DMS153 (cell line): ENCODE results near the gene POU4F3.
A peak's percentile ranks its signal among the peaks of the same experiment; 100 is the strongest.
"Not testable (repeated sequence)": the region's sequence is repeated elsewhere in the genome, so short reads cannot be mapped to it uniquely, and the experiment has no call there.

ENCODE experiments used
- DNase-seq: peaks from one replicate; lab custom pipeline; 2025; lab: John Stamatoyannopoulos, UW

The POU4F3 gene, protein sequence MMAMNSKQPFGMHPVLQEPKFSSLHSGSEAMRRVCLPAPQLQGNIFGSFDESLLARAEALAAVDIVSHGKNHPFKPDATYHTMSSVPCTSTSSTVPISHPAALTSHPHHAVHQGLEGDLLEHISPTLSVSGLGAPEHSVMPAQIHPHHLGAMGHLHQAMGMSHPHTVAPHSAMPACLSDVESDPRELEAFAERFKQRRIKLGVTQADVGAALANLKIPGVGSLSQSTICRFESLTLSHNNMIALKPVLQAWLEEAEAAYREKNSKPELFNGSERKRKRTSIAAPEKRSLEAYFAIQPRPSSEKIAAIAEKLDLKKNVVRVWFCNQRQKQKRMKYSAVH

DNA sequence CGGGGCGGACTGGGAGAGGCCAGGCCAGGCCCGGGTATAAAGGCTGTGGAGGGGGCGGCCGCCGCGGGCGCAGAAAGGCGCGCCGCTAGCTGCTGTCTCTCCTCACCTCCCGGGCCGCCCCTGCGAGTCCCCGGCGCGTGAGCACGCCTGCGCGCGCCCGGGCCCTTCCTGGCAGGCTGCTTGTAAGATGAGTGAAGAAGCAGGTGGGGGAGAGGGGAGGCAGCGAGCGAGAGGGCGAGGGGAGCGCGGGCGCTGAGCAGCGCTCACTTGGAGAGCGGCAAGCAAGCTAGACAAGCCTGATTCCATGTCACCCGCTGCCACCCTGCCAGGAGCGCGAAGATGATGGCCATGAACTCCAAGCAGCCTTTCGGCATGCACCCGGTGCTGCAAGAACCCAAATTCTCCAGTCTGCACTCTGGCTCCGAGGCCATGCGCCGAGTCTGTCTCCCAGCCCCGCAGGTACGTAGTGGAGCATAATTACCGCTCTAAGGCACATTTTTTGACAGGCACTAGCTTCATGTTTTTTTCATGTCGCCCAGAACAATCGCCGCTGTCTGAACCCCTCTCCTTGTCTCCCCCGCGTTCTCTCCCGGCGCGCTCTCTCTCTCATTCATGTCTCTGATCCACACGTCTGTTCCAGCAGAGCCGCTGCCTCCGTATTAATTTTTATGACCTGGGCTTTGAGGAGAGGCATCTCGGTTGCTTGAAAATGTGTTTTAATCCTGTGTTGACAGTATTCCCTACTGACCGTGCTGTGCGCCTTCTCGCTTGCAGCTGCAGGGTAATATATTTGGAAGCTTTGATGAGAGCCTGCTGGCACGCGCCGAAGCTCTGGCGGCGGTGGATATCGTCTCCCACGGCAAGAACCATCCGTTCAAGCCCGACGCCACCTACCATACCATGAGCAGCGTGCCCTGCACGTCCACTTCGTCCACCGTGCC is at the start of gene POU4F3:
TSS of gene POU4F3 (plus strand) at position 66 of the 941 bp plus-strand sequence. CDS start at position 340, 274 bp downstream.
- DNase-seq: no peak

DNA sequence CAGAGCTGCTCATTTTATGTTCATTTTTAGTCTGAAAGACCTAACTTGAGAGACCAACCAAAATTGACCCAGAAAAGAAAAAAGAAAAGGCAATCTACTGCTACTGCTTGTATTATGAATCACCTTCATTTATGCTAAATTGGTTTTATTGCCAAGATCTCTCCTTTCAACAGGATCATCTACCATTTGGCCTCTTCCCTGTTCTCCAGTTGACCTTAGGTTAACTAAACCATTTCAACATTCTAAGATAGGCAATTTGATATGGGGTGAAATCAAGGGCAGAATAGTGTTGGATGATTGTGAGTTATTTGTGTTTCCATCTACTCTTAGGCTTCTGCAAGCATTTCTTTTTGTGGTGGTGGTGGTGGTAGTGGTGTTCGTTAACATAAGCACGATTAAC is 48.3 kb upstream of the POU4F3 start:
- DNase-seq: no peak

DNA sequence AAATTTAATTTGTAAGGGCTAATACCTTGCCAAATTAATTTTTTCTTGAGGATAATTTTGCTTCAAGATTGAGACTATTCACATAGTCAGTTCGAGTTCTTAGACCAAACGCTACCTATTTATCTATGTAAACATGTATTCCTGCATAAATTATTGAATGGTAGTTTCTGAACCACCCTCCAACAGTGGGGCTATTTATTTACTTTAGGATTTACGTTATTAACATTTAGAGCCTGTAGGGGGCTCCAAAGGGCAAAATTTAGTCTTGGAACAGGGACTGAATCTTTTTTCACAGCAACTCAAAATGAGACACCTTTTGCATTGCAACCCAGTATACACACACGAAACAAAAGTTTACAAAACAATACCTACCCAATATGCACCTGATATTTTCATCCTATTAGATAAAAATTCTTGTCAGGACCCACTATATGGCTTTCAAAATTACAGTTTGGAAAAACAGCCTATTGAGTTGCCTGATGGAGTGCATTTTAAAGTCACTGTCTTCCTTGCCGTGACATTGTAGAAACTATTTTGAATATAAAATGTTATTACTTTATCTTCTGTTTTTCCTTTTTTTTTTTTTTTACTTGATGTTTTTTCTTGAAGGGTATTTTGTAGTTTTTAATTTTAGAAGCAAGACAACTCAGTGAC is 47.1 kb upstream of the POU4F3 start:
- DNase-seq: peak; percentile 13

DNA sequence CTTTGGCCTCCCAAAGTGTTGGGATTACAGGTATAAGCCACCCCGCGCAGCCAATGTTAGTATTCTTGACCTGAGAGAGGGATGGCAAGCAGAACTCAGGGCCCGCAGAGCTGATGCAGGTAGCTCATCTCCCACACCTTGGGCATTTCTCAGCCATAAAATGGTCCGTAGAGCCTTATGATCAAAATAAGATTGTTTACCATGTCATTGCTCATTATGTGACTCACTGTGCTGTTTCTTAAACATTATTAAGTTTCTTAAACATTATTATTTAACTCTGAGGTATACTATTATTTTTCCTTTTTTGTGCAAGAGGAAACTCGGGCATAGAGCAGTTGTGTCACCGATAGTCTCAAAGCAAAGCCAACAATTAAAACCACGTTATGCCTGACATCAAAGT is 42.4 kb upstream of the POU4F3 start:
- no peak for DNase-seq

DNA sequence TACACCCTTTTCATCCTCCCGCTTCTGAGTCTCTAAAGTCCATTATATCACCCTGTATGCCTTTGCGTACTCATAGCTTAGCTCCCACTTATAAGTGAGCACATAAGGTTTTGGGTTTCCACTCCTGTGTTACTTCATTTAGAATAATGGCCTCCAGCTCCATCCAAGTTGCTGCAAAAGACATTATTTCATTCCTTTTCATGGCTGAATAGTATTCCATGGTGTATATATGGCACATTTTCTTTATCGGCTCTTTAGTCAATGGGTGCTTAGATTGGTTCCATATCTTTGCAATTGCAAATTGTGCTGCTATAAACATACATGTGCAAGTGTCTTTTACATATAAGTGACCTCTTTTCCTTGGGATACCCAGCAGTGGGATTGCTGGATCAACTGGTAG is 39.7 kb upstream of the POU4F3 start:
- DNase-seq: not testable (repeated sequence)

DNA sequence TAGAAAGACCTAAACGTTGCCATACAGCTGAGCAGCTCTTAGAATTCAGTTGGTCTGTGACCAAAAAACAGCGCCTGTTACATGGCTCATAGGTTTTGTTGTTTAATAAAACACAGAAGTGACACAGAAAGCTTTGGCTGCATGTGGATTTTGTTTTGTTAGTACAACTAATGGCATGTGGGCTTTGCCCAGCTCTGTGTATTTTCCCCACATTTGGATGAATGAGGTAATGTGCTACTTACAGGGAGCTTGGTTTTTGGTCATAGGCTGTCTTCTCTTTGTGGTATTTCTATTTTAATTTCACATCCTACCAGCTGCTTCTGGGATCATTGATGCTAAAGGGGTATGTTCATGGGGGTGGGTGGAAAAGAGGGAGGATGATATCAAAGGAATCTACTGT is 37.0 kb upstream of the POU4F3 start:
- no peak for DNase-seq

DNA sequence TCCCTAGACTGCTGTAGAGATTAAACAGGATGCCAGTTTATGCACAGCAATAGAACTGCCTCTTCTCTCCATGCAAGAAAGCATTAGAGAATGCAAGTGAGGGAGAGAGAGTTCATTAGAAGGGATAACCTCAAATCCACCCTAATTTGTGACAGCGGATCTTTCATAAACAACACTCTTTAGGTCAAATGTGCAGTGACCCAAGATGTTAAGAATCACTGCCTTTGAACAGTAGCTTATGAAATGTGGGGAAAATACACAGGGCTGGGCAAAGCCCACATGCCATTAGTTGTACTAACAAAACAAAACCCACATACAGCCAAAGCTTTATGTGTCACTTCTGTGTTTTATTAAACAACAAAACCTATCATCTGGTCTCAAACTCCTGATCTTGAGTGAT is 36.2 kb upstream of the POU4F3 start:
- DNase-seq: no peak

DNA sequence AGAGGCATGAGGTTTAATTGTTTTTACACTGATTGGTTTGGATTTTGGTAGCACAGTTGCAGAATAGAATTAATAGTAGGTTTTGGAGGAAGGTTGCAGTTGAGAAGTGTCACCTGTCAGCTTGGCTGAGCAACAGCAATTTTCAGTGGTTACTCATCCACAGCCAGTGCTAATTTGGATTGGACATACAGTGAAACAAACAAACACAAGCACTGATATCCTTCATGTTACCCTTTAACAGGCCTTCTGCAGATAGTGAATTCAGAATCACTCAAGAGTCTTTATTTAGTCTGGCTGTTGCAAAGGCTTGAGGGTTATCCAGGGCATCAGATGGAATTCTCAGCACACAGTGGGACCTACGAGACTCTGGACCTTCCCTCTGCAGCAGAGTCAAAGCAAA is 31.8 kb upstream of the POU4F3 start:
- no peak for DNase-seq

DNA sequence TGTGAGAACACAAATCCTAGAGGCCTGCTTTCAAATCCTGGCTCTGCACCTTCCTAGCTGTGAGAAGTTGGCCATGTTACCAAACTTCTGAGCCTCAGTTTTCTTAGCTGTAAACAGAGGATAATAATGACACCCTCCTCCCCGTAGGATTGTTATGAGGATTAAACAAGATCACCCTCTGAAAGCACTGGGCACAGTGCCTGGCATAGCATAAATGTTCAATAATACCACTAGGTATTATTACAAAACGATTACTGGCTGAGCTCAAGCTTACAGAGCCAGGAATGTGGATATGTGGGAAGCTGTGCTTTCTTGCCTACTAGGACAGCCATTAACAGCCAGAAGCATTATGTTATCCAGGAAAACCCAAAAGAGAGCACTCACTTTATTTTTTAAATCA is 30.8 kb upstream of the POU4F3 start:
- no peak for DNase-seq

DNA sequence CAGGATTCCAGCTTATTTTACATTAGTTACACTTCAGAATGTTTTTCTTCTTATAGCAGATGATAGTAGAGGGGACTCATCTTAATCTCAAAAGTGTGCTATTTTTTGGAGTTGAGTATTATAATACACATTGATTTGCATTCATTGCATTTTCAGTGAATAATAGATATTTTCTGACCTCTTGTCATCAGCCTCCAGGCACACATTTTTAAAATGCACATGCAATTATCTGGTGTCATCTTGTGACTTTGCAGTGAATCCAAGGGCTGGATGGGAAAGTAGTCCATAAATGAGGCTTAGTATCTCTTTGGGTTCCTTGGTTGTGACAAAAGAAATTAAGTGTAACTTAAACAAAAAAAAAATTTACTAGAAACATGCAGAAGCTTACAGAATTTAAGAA is 28.1 kb upstream of the POU4F3 start:
- no peak for DNase-seq

DNA sequence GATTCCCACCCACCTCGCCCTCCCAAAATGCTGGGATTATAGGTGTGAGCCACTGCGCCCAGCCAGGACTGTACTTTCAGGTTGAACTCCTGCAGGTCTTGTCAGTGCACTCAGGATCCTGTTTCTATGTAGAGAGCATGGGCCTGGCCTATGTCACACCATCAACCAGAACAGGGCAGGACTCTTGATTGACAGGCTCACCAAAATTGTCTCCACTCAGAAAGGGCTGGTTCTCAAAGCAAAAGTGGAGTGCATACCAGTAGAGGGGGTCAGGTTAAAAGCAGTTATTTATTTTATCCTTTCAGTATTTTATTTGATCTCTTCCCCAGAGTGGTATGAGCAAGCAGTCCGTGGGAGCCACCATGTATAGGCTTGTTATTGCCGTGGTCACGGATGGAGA is 27.4 kb upstream of the POU4F3 start:
- DNase-seq: no peak

DNA sequence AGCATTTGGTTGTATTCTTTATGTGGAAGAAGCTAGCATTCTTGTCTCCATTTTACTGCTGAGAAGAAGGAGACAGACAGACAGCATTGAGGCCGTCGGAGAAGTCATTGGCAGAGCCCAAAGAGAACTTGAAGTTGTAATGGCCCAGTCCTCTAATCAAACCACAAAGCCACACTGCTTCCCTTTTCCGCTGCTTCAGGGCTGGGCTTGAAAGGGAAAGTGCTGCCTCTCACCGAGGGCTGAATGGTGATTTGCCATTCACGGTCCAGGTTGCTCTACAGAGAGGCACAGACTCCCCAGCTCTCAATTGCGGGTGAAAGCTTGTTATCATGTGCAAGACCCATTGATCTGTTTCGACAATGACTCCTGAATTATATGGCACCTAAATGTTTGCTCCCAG is 25.6 kb upstream of the POU4F3 start:
- DNase-seq: no peak

DNA sequence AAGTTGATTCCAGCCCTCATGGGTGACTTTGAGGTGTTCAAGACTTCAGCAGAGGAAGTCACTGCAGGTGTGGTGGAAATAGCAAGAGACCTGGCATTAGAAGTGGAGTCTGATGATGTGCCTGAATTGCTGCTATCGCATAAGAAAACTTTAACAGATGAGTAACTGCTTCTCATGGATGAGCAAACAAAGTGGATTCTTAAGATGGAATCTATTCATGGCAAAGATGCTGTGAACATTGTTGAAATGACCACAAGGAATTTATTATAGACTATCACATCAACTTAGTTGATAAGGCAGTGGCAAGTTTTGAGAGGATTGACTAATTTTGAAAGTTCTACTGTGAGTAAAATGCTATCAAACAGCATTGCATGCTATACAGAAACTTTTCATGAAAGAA is 17.1 kb upstream of the POU4F3 start:
- no peak for DNase-seq

DNA sequence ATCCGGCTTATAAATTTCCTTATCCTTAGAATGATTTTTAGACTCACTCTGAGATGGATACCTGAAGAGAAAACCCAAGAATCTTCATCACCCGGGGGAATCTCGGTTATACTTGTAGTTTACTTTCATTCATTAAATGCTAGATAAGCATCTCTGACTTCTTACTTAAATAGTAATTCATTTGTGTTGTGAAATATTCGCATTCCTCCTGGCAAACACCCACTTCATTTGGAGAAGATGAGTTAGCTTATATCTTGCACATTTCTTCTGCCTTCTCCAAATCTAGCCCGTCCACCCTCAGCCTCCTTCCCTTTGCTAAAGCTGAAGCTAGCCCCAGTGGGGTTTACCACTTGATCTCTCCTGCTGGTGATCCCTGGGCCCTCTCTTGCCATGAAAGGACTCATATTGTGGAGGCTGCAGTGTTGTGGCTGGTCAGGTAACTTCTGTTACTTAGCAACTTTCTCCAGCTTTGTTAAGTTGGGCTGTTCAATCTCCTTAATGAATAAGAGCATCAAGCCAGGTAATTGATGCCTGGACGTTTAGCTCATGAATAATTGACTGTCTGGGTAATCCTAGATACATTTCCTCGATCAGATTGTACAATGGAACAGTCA is 11.3 kb upstream of the POU4F3 start:
- no peak for DNase-seq

DNA sequence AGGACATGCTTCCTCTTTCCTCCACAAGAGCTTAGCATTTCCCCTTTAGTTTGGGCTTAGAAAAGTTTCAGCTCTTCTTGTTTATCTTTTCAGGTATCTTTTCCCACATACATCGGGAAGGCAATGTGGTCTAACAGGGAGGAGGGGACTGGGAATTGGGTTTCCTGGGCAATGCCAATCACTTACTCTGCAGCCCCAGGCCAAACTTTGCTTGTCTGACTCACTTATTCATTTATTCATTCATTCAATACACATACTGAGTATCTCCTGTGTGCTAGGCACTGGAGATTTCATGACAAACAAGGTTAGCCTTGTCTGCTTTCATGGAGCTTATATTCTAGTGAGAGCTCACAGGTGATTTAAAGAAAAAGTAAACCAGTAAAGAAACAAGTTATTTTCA is 10.7 kb upstream of the POU4F3 start:
- no peak for DNase-seq

DNA sequence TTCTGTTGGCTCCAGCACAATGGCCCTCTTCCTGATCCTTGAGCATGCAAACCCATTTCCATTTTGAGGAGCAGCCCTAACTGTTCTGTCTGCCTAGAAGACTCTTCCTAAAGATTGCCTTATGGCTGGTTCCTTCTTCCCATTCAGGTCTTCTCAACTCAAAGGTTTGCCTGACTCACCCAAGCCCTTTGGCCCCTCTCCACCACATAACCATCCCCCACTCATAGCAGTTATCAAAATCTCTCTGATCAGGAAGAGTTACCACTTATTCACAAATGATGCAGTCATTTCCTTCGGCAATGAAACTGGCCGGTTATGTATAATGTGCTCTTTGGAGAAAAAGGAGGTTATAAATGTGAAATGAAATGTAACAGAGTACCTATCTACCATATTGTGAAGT is 8.9 kb upstream of the POU4F3 start:
- DNase-seq: no peak

DNA sequence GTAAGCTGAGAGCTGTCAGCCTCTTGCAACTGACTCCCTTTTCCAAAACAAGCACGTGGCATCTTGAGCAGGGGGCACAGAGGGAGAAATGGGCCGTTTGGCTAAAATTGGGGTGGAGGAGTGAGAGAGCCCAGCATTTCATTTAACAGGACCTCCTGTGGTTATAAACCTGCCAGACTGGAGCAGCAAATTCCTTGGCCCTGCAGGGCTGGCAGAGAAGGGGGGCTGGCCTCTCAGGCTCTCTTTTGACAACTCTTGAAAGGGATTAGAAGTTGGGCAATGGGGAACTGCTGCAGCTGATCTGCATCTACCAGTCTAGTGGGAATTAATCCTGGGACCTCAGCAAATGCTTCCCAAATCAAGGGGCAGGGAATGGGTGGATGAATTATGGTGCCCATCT is 7.2 kb upstream of the POU4F3 start:
- no peak for DNase-seq

DNA sequence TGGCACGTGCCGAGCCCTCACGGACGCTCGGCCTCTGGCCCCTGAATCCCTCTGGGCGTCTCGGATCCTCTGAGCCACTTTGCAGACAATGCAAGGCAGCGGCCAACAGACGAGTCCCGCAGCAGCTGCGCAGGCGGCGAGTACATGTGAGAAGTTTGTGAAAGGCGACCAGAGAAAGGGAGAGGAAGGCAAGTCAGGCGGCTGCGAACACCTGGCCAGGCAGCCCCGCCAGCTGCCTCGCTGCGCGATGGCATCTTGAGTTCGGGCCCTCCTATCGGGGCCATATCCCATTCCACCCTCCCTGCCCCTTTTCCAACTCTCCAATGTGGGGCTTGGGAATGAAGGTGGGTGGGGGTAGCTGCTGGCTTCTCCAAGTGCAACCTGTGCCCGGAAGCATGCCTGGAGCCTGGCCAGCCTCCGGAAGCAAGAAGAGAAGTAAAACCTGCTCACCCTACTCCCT is 4.5 kb upstream of the POU4F3 start:
- no peak for DNase-seq

DNA sequence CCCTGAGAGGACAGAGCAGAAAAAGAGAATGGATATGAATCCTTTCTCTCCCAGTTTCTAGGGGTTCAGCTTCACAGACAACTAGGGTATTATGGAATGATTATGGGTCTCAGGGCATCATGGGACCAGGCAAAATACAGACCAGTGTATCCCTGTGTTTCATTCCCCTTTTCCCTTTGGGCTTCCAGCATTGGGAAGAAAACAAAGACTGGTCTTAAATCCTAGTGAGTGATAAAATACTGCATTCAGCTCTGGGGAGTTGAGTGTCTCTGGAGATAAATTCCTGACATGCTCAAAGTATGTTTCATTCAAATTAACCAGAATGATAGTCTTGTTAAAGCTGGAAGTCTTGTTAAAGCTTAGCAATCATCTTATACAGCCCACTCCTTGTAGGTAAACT is 2.4 kb upstream of the POU4F3 start:
- no peak for DNase-seq

DNA sequence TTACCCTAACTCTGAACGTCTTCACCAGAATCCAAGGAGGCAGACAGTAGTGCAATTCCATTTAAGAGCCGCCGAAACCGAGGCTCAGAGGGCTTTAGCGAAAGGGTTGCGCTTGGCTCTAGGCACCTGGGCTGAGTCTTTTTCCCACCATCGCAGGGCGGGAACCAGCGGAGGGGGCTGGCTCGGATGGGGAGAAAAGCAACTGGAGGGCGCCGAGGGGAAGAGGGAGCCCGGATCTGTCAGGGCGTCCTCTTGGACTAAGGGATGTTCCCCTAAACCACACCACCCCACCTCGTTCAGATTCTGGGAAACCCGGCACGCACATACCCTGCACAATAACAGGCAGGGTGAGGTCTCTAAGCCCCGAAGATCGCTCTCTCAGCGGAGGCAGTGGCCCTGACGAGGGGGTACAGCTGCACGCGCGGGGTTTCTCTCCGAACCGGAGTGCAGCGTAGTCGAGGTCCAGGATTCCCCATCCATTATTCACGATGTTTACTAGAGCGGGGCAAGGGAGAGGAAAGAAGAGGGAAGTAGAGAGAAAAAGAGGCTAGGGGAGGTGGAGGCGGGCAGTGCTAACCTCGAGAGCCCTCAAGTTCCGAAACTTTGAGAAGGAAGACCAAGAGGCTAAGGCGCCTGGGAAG is 1.3 kb upstream of the POU4F3 start:
- no peak for DNase-seq

DNA sequence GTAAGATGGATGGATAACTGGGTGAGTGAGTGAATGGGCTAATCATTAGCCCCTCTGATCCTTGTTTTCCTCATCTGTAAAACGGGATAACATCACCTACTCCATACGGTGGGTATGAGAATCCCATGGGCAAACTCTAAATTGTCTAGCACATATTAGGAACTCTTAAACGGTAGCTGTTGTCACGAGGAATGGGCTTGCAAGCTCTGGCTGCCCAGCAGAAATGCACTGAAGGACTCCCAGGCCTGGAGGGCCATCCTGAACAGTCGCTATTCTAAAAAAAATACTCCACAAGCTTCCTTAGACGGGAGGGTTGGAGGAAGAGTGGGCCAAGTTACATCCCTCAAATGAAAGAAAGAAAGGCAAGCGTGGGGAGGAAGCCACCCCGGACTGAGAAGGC is 711 bp upstream of the POU4F3 start:
- DNase-seq: no peak
